HCT116 (cell line): Measurements from ENCODE around the gene VWA3B. TPM values are rescaled to one million over a fixed set of nuclear protein-coding genes. Genes with fewer than 3 reads are reported as not detected.

Source experiments
- ATAC-seq: fragments of 200-7000 bp; cut with Tn5 transposase; 2 replicates; pipeline ENCODE4 v1.9.1; 2020; ENCODE audit warnings: mild to moderate bottlenecking, moderate library complexity
- BruUV-seq: library from RNA; stranded (reverse); fragments of 400-500 nt; replicated peaks from 2 replicates; lab custom pipeline; 2021; lab: Mats Ljungman, UMichigan
- CTCF ChIA-PET: fragments of 300-600 bp; sonication (Branson Sonifier 250); formaldehyde crosslinking; loops from one replicate; lab custom pipeline; 2021; ENCODE audit warnings: antibody characterized with exemption; lab: Charles Lee
- POLR2A ChIA-PET: fragments of 300-600, 350-600 bp; sonication (Branson Sonifier 250); formaldehyde crosslinking; loops from one replicate; lab custom pipeline; 2021; ENCODE audit warnings: antibody characterized with exemption; lab: Charles Lee
- RAD21 ChIA-PET, 2 experiments: fragments of 300-600 bp; sonication (Branson Sonifier 250); formaldehyde crosslinking; loops; one replicate each; lab custom pipeline; 2023; ENCODE audit warnings: low total read pairs in 2 of 2; ENCODE audit not compliant: uncharacterized antibody in 2 of 2, unreplicated experiment in 2 of 2, low non-redundant PET in 1 of 2; lab: Charles Lee
- DNase-seq: peaks from one replicate; pipeline ENCODE4 v3.0.0-alpha.2; 2010; ENCODE audit warnings: low read depth, low spot score
- H2AFZ ChIP-seq: fragments of 200-600 bp; shearing (Covaris generic), sonication (generic); 2 replicates; pipeline ENCODE4 v1.6.1; 2017; ENCODE audit warnings: low read depth, mixed run types, mixed read lengths, antibody characterized with exemption, low read length; ENCODE audit not compliant: poor library complexity, severe bottlenecking
- H3K27ac ChIP-seq: 2 replicates; pipeline ENCODE4 v1.5.1; 2012; ENCODE audit warnings: low read depth, low read length
- H3K27me3 ChIP-seq: fragments of 200-600 bp; sonication (generic); 2 replicates; pipeline ENCODE4 v1.6.1; 2016; ENCODE audit warnings: mixed run types, low read length, mixed read lengths; ENCODE audit not compliant: insufficient read depth
- H3K36me3 ChIP-seq, 2 experiments: fragments of 200-500 bp in 1 of 2; fragments of 200-600 bp in 1 of 2; sonication (Bioruptor generic) in 1 of 2; sonication (generic) in 1 of 2; 2 replicates each; pipeline versions ENCODE4 v1.5.1 to v1.6.1; 2014 to 2016; ENCODE audit warnings: low read length in 2 of 2, inconsistent platforms in 1 of 2, mixed read lengths in 1 of 2, mixed run types in 1 of 2; ENCODE audit not compliant: insufficient read depth in 2 of 2, control insufficient read depth in 1 of 2
- H3K4me1 ChIP-seq, 2 experiments: fragments of 200-600 bp in 1 of 2; sonication (generic) in 1 of 2; 2 replicates each; pipeline versions ENCODE4 v1.5.1 to v1.6.1; 2012 to 2017; ENCODE audit warnings: low read length in 2 of 2, inconsistent platforms in 1 of 2, mild to moderate bottlenecking in 1 of 2, mixed read lengths in 1 of 2, mixed run types in 1 of 2, moderate library complexity in 1 of 2; ENCODE audit not compliant: insufficient read depth in 2 of 2, control insufficient read depth in 1 of 2
- H3K4me2 ChIP-seq: fragments of 200-600 bp; sonication (generic); 2 replicates; pipeline ENCODE4 v1.6.1; 2017; ENCODE audit warnings: mixed run types, low read length, mixed read lengths
- H3K4me3 ChIP-seq, 2 experiments: fragments of 200-600 bp in 1 of 2; sonication (generic) in 1 of 2; replicated peaks in 1 of 2; 2 replicates each; pipeline ENCODE4 v1.5.1; 2011 to 2016; ENCODE audit warnings: low read length in 2 of 2, control low read depth in 1 of 2, low read depth in 1 of 2, mild to moderate bottlenecking in 1 of 2, mixed read lengths in 1 of 2, mixed run types in 1 of 2
- H3K79me2 ChIP-seq: fragments of 200-600 bp; sonication (generic); 2 replicates; pipeline ENCODE4 v1.6.1; 2017; ENCODE audit warnings: mild to moderate bottlenecking, mixed run types, low read length, moderate library complexity, mixed read lengths; ENCODE audit not compliant: insufficient read depth
- H3K9ac ChIP-seq: fragments of 200-600 bp; sonication (generic); 2 replicates; pipeline ENCODE4 v1.6.1; 2016; ENCODE audit warnings: low read length, mixed read lengths
- H3K9me2 ChIP-seq: fragments of 200-600 bp; sonication (generic), shearing (Covaris generic); 2 replicates; pipeline ENCODE4 v1.6.1; 2017; ENCODE audit warnings: mixed run types, mild to moderate bottlenecking, moderate library complexity; ENCODE audit not compliant: insufficient read depth
- H3K9me3 ChIP-seq, 2 experiments: fragments of 200-500 bp in 1 of 2; fragments of 200-600 bp in 1 of 2; sonication (Bioruptor generic) in 1 of 2; sonication (generic) in 1 of 2; 2 replicates each; pipeline ENCODE4 v1.6.1; 2014 to 2017; ENCODE audit warnings: low read length in 2 of 2, mixed read lengths in 2 of 2, inconsistent platforms in 1 of 2, low read depth in 1 of 2, mild to moderate bottlenecking in 1 of 2, mixed run types in 1 of 2, moderate library complexity in 1 of 2; ENCODE audit not compliant: control insufficient read depth in 1 of 2, insufficient read depth in 1 of 2
- H4K20me1 ChIP-seq: fragments of 200-600 bp; sonication (generic), shearing (Covaris generic); 2 replicates; pipeline ENCODE4 v1.6.1; 2017; ENCODE audit warnings: mixed run types, mild to moderate bottlenecking, moderate library complexity; ENCODE audit not compliant: insufficient read depth
- ATF3 ChIP-seq: IDR thresholded peaks from 2 replicates; pipeline ENCODE4 v1.6.1; 2012
- CBX3 ChIP-seq: IDR thresholded peaks from 2 replicates; pipeline ENCODE4 v1.6.1; 2012; ENCODE audit warnings: low read depth
- CEBPB ChIP-seq: IDR thresholded peaks from 2 replicates; pipeline ENCODE4 v1.6.1; 2012; ENCODE audit warnings: low read depth
- CTCF ChIP-seq, 3 experiments: fragments of 200-600 bp in 1 of 3; sonication (generic) in 1 of 3; IDR thresholded peaks in 2 of 3; conservative IDR thresholded peaks in 1 of 3; 2 replicates each; pipeline ENCODE4 v1.5.1; 2012 to 2017; ENCODE audit warnings: low read depth in 2 of 3, low read length in 2 of 3, antibody characterized with exemption in 1 of 3, borderline replicate concordance in 1 of 3, control low read depth in 1 of 3, mild to moderate bottlenecking in 1 of 3, mixed read lengths in 1 of 3, mixed run types in 1 of 3, moderate library complexity in 1 of 3; ENCODE audit not compliant: insufficient read depth in 1 of 3
- ELF1 ChIP-seq: IDR thresholded peaks from 2 replicates; pipeline ENCODE4 v1.6.1; 2012; ENCODE audit warnings: low read depth, borderline replicate concordance
- FOSL1 ChIP-seq: IDR thresholded peaks from 2 replicates; pipeline ENCODE4 v1.6.1; 2012; ENCODE audit warnings: low read depth
- MAX ChIP-seq: IDR thresholded peaks from 2 replicates; pipeline ENCODE4 v1.6.1; 2012
- POLR2AphosphoS5 ChIP-seq: IDR thresholded peaks from 2 replicates; pipeline ENCODE4 v1.6.1; 2011; ENCODE audit warnings: mild to moderate bottlenecking, low read depth, low read length, moderate library complexity
- RAD21 ChIP-seq: IDR thresholded peaks from 2 replicates; pipeline ENCODE4 v1.6.1; 2012; ENCODE audit warnings: low read depth, mild to moderate bottlenecking
- REST ChIP-seq: IDR thresholded peaks from 2 replicates; pipeline ENCODE4 v1.6.1; 2012; ENCODE audit warnings: low read depth
- SIN3A ChIP-seq: IDR thresholded peaks from 2 replicates; pipeline ENCODE4 v1.6.1; 2012; ENCODE audit warnings: low read depth
- SRF ChIP-seq: IDR thresholded peaks from 2 replicates; pipeline ENCODE4 v1.6.1; 2012; ENCODE audit warnings: low read depth
- TCF7L2 ChIP-seq: IDR thresholded peaks from 2 replicates; pipeline ENCODE4 v1.7.0; 2011; ENCODE audit warnings: borderline replicate concordance, inconsistent platforms; ENCODE audit not compliant: insufficient read depth, insufficient read length; ENCODE audit errors: extremely low read depth
- YY1 ChIP-seq: IDR thresholded peaks from 2 replicates; pipeline ENCODE4 v1.6.1; 2011; ENCODE audit warnings: low read length, low read depth, moderate library complexity, mild to moderate bottlenecking; ENCODE audit not compliant: insufficient replicate concordance; ENCODE audit errors: extremely low read depth
- ZBTB33 ChIP-seq: IDR thresholded peaks from 2 replicates; pipeline ENCODE4 v1.6.1; 2011; ENCODE audit warnings: mild to moderate bottlenecking, low read length, moderate library complexity; ENCODE audit not compliant: insufficient replicate concordance; ENCODE audit errors: extremely low read depth
- intact Hi-C: fragments of 100-400 bp; cut with micrococcal nuclease; formaldehyde crosslinking; loops from 2 replicates; pipeline ENCODE4 v1.10.0; 2022
- total RNA-seq: library from RNA; stranded (reverse); gene quantifications from one replicate; pipeline ENCODE4 v1.2.1, GENCODE V29; 2021; ENCODE audit not compliant: unreplicated experiment

Gene VWA3B
- total RNA-seq, 1 experiment from 2014 or later = 0.47 TPM

GRCh38 chr2:98359986-98360385, 273.0 kb downstream of the VWA3B start:
- intact Hi-C loops = no loop called here
- H3K4me3 ChIP-seq = no peak overlapping the region
- TF ChIP-seq RAD21 (no peak), MAX (no peak), SRF (no peak), YY1 (no peak), TCF7L2 (no peak), ATF3 (no peak), FOSL1 (no peak), REST (no peak), SIN3A (no peak), CTCF (IDR thresholded peaks at IDR 0.05 in 2 of 3, conservative IDR thresholded peaks at IDR 0.05 in 1 of 3; ENCODE audit: borderline replicate concordance in 1 of 3, insufficient read depth in 1 of 3, low read depth in 2 of 3, low read length in 2 of 3) (no peak), ZBTB33 (no peak), ELF1 (no peak), CEBPB (no peak), POLR2AphosphoS5 (no peak), CBX3 (no peak)
- no peak overlapping the region for H3K4me2 ChIP-seq
- BruUV-seq = no TSS peak
- CTCF ChIA-PET = no interaction called here
- H3K79me2 ChIP-seq = no peaks in the 10 kb centered on the region
- H2AFZ ChIP-seq = no peak overlapping the region
- no peaks in the 10 kb centered on the region for H3K36me3 ChIP-seq
- no peaks in the 10 kb centered on the region for H4K20me1 ChIP-seq
- no peaks in the 10 kb centered on the region for H3K27me3 ChIP-seq
- no peaks in the 10 kb centered on the region for H3K9me3 ChIP-seq
- DNase-seq = no peak
- ATAC-seq = peak; percentile 36; the same call in 1 of the 2 replicates
- peaks cover 0 to 6% of the 10 kb centered on the region in 2 experiments; a peak in 1 of 4 replicates for H3K4me1 ChIP-seq
- RAD21 ChIA-PET = no interaction called here
- H3K9ac ChIP-seq = no peak overlapping the region
- no peaks in the 10 kb centered on the region for H3K9me2 ChIP-seq
- POLR2A ChIA-PET = no interaction called here
- H3K27ac ChIP-seq = no peak overlapping the region
